Umbilical cord (tissue), 2 donors: ENCODE measurements around the gene PACRG. TPM values are rescaled to one million over a fixed set of nuclear protein-coding genes. Genes with fewer than 3 reads are reported as not detected.

Source experiments
- DNase-seq: peaks from one replicate; pipeline ENCODE4 v3.0.0-alpha.2; 2015; ENCODE audit warnings: low spot score
- total RNA-seq: library from RNA; depleted of rRNA; stranded (reverse); fragments of >200 nt; gene quantifications from one replicate; pipeline ENCODE4 v1.2.3, GENCODE V29; 2014; ENCODE audit warnings: low replicate concordance; ENCODE audit not compliant: insufficient read depth

The PACRG gene
- total RNA-seq, 1 donor from 2014 or later = 0.96 TPM

DNA sequence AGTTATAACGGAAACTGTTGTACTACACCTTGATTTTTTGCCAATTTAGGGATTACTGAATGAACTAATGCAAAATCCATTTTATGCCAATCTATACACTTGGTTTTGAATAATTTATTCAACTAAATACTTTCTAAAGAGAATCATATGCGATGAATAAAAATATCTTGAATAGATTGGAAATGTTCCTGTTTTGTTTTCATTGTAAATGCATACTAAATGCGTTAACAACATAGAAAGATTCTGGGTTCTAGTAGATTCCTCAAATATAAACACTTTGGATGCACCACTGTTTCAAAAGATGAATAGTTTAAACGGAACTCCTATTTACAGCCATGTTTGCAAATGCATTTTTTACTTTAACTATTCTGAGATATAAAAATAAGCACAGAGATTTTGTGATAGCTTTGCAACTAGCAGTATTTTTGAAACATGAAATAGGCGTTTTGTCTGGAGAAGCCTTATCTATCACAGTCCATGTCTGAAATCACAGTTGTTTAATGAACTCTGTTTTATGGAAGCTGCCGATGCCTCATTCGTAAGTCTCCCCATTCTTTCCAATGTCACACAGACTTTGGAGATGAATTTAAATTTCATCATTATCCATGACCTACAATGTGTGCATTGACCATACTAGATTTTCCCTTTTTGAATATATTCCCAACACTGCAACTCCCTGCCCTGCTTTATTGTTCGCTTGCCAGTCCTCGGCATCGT is 409.1 kb downstream of the PACRG start:
- DNase-seq = no peak

DNA sequence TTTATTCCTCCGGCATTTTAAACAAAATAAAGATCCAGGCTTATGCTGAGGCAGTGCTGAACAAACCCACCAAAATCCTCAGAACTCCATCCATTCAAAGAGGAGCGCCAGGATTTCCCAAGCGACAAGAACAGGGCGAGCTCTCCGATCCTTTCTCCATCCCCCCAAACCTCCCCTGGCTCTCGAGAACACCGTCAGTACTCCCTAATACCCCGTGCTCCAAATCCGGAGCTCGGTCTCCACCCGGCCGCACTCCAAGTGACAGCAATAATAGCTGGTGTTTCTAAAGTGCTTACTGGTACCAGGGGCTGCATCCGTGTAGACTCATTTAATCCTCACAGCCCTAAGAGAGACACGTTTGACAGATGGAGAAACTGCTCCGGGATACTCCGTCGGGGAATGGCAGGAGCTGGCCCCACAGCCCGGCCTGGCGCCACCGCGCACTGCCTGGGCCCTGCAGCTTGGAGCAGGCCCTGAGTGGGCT is 409.7 kb downstream of the PACRG start:
- DNase-seq = no peak

DNA sequence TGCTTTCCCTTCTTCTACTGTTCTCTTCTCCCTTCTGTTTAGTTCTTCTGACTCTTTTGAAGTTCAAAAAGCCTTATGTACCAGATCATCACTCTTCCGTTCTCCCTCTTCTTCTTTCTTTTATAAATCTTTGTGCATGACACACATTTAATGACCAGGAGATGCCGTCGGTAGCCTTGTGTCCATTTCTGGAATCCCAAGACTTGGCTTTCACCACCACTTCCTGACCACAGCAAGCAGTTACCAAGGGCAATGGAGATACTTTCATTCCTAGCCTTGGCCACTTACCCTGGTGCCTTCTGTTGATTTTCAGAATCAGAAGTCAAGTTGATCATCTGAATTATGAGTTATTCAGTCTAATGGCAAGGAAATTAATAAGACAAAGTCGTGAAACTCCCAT is 418.3 kb downstream of the PACRG start:
- DNase-seq = no peak

DNA sequence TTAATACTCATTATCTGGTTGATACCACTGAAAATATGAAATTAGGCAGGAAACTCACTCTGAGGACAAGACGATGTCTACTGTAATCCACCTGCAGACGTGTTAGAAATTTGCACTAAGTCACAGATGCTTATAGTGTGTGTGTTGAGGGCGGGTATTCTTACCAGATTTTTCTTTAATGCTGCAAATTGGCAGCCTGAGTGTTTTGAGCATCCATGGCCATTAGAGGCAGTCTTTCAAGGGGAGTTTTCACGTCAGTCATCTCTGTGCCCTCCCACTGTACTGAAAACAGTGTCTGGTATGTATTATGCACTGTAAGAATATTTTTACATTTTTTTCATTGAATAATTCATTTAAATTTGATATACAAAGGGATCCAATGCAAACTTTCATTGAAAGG is 420.2 kb downstream of the PACRG start:
- DNase-seq = peak; percentile 23

DNA sequence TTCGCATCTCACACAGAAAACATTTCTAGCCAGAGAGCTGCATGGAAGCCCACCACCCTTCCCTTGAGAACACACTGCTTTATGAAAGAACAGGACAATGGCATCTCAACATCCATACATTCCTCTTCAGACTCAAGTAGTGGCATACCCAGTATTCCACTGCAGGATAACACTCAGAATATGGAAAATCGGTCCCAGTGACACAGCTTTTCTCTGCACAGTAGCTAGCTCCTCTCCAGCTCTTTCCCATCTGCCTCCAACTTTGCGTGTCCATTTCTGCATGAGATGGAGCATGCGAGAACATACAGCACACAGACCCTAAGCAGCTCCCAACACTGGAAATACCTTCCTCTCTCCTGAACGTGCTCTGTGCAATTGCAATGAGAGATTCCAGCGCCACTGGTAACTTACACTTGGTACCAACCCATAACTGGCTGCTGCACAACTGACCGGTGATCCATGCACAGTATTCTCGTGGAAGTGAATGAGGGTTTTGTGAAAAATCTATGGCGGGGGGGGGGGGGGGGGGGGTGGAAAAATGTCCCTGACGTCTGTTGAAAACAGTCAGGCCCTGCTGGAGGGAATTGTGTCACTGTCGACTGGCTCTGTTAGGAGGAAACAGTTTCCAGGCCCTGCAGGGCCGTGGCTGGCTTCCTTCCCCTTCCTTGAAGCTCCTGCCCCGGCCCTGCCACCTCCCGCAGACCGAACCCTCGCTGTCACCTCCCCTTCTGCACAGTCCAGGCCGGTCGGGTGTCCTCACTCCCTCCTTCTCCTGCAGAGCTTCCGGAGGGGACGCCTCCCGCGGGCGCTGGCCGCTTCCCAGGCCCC is 420.9 kb downstream of the PACRG start:
- peak; percentile 4 for DNase-seq

DNA sequence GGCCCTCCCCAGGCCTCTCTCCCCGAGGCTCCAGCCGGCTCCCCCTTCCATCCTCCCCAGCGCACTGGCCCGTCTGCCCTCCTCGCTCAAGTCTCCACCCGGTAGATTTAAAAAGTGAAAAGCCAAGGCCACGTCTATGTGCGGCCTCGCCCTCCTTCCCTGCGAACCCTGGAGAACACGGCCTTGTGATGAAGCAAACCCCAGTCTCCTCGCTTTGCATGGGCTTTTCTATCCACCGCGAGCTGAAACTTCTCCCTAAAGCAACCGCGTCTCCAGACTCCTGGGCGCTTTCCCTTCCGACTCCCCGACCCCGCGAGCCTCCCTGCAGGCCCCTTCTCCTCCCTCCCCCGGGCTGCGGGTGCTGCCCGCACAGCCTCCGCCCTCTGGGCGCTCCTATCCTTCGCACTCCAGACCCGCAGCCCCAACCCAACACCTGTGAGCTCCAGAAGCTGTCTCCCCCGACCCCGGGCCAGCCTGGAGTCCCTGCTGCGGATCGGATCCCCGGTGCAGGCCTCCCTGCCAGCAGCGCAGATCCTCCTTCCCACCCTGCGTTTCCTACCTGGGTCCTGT is 421.6 kb downstream of the PACRG start:
- DNase-seq = no peak

DNA sequence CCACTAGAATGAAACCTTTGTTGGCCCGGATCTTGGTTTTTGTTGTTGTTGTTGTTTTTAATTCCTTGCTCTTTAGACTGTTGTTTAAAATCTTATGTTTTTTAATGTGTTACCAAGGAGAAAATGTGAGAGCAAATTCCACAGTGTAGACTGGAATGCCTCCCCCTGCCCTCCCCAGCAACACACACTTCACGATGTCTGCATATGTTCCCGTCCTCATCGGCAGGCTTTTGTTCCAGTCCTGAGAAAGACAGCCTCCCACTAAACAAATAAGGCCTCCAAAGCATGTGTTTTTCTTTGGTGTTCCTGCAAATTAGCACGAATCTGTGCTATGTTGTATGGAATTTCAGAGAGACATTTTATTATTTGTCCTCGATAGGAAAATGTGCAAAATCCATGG is 423.4 kb downstream of the PACRG start:
- DNase-seq = no peak

DNA sequence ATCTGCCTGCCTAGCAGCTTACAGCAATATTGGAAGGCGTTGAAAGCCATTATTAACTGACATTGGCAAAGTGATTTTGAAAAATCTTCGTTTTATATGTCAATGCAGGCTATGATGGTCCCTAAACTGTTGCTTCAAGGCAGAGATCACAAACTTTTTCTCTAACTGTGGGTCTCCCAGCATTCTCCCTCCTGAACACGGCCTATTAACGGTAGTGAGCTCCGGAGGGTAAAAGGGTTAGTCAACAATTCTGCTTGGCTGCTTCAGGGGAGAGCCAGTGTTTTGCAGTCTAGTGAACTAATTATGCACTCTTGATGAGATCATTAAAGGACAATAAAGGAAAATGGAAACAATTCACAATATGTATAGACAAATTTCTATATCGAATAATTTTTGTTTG is 424.9 kb downstream of the PACRG start:
- DNase-seq = no peak

DNA sequence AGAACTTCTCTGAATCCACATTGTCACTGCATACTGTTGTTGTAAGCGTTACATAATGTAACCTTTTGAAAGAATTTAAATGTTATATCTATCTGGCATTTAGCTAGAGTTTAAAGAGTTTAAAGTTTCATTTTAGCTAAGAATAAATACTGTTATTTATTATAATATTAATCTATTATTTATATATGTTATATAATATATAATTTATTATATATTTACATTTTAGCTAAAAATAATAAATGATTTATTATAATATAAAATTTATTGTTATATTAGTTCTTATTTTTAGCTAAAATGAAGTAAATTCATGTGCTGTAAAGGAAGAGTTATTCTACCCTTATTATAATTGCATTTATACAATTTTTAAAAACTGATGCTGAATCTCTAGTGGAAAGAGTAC is 431.3 kb downstream of the PACRG start:
- DNase-seq = no peak

DNA sequence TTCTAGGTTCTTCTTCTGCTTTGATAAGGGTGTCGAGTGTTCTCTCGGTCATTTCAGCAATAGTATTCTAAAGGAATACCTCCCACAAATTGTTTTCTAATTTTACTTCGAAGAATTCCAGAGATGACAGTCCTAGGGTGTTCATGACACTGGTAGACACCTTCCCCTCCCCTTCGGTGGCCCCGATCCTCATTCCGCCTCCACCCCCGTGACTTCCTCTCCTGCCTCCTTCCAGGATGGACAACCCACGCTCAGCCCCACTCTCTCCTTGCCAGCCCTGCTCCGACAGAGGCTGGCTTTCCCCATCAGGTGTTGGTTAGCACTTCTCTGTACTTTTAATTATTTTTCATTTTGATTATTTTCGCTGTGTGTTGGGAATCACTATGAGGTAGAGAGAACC is 431.9 kb downstream of the PACRG start:
- no peak for DNase-seq

DNA sequence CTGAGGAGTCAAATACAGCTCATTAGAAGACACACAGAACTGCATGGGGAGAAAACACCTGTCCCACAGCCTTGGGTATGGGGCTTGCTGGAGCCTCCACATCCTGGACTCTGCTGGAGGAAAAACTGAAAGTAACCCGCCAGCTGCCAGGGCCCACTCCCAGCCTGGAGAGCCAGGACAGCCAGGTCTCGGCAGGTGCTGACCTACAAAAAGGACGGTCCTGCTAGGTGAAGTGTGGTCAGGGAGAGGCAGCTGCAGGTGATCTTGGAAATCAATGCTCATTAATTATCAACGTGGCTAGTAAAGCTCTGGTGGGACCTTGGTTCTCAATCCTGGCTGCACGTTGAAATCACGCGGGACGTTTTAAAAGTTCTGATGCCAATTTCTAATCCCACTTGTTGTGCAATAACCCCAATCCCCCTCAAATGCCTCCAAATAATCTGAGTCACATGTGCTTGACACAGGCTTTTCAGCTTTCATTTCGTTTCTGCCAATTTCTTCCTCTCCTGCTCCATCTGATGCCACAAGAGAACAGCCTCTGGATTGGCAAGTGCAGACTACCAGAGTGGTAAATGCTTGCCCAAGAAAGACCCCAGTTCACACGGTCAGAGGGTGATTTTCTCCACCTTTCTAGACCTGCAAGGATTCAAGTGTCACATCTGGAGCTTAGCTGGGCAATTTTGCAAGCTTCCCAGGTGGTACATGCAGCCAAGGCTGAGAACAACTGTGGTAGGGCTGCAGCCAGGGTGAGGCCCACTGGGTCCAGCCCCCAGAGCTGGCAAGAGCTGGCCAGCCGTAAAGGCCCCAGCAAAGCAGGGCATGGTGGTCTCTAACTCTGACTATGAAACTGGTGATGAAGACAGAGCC is 434.5 kb downstream of the PACRG start:
- no peak for DNase-seq

DNA sequence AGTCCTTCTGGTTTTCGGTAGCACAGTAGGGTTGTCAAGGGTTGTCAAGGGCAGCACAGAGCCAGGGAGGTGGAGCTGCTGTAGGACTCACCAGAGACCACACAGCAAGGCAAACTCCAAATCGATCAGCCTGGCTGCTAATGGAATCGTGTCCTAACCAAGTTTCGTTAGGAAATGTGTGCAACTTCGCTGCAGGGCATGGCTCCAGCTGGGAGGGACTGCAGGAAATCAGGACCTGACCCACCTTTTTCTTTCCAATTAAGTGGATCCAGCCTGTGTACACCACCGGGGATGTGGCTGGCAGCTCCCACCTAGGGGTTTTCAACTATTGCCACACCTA is 435.1 kb downstream of the PACRG start:
- DNase-seq = no peak

DNA sequence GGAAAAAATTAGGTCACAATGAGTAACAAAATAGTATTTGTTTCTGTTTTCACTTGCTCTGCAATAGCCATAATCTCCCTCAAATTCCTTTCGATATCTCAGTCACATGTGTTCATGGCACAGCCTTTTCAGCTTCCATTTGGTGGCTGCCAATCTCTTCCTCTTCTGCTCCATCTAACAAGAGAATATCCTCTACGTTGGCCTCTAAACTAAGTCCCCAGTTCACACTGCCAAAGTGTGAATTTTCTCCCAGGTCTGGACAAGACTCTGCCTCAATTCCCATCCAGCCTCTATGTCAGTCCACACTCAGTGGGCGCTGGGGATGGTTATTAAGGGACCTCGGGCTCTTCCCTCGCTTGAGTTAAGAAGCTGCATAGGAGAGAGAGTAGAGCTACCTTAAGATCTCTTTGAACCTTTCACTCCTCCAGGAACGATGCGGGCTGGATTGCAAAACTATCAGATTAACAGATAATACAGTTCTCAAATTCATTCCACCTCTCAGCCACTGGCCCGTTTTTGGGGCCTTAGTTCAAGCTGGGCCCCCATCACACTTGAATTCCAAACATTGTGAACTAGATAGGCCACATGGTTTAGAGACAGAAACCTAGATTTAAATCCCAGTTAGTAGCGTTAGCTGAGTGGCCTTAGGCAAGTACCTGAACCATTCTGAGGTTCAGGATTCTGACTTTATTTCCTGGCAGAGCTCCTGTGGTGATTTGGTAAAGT is 436.6 kb downstream of the PACRG start:
- no peak for DNase-seq

DNA sequence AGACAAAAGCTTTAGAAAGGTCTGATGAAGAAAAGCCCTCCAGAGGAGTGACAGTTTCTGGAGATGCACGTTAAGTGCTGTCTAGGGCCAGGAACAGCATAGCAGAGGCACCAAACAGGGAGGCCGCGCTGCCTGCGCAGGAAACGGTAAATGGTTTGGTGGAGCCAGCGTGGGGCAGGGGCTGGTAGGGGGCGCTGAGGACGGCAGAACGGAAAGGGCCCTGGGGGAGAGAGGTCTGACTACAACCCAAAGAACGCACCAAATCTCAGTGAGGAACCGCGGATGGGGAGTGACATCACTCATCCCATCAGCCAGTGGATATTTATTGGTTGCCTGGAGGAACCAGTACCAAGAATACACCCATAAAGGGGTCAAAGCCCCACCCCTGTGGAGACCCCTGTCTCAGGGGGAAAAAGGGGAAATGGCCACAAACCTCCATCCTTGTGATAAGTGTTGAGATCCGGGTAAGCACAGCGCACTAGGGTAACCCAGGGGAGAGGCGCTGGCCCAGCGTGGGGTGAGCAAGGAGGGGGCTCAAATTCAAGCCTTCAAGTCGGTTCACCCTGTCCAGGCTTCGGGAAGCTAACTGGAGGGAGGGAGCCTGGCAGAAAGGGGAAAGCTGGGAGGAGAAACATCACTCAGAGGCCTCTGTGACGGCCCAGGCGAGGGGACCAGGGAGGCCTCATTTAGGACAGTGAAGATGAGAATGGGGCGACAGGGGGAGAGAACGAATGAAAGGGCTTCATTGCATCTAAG is 437.6 kb downstream of the PACRG start:
- no peak for DNase-seq

DNA sequence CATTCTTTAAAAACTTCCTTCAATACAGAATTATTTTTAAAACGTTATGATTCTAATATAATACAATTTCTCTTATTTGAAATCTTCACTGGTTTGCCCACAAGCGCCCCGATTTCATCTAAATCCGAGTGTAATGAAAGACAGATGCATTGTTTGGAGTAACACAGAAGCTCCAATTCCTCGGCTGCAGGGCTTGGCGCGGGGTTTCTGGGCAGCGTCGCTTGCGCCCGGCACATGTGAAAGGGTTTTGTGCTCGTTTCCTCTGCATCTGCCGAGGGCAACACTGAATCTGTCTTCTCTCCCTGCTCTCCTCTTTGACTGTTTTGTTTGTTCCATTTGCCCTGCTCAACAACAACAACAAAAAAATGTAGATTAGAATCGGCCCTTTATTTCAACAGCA is 438.1 kb downstream of the PACRG start:
- no peak for DNase-seq

DNA sequence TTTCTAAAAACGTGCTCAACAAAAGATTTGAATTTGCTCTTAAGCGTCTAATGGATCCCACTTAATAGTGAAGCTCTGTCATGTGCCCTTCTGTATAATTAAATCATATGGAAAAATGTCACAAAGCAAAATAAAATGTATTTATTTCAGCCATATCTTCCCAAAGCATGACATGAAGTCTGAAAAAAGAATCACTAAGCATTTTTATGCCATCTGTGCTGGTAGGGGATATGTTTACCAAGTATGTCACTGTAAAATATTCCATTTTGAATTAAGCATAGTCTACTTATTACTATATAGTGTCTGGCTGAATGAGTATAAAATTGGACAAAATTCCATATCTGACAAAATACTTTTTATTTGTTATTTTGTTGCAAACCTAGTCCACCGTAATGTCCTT is 438.7 kb downstream of the PACRG start:
- no peak for DNase-seq

DNA sequence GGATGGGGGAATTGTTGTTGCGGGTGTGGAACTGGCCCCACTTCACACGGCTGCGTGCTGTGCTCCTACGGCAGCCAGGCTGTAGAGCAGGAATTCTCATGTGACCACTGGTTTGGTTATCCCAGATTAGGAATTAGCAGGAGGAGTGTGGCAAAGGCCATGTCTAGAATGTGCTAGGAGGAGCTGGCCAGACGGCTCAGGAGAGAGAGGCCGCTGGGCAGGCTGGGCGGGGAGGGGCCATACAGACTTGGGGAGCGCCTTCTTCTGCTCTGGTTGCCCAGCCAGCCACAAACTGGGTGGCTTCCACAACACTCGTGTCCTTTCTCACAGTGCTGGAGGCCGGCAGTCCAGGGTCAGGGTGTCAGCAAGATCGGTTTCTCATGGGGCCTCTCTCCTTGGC is 441.7 kb downstream of the PACRG start:
- DNase-seq = no peak

DNA sequence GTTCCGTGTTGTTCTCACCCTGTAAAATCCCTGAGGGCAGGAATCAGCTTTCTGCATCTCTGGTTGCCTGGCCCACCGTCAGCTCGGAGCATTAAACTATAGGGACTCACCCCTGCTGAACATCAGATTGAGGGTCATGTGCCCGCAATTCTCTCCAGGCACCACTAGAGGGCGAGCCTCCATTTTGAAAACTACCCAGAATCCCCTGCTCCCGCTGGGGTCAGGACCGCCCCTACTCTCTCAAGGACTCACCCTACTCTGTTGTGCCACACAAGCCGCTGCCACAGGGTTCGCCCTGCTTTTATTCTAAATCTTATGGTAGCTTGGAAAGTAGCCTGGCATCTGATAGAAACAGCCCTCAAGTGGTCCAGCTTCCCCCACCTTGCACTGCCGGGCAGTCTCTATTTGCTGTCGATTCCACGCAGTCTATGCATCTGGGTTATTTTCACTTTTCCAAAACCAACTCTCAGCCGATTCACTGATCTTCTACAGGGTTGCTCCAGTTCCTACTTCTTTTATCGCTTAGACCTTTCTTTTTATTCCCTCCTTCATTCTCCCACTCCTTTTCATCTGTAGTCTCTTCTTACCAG is 442.6 kb downstream of the PACRG start:
- no peak for DNase-seq

DNA sequence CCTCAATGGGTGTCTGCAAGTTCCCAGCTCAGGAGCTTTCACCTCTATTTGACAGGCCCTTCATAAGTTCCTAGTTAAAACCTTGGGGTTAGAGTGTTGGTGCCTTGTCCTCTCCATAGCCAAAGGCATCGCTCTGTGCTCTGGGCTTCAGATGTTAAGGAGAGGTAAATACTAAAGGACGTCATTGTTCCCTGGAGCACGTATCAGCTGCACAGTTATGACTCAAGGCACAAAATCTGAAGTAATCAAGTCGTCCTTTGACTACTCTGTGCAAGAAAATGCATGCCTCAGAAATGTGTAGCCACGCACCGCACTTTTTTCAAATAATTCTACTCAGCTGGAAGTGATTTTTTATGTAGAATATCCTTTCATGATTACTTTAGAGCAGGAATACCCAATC is 446.0 kb downstream of the PACRG start:
- no peak for DNase-seq

DNA sequence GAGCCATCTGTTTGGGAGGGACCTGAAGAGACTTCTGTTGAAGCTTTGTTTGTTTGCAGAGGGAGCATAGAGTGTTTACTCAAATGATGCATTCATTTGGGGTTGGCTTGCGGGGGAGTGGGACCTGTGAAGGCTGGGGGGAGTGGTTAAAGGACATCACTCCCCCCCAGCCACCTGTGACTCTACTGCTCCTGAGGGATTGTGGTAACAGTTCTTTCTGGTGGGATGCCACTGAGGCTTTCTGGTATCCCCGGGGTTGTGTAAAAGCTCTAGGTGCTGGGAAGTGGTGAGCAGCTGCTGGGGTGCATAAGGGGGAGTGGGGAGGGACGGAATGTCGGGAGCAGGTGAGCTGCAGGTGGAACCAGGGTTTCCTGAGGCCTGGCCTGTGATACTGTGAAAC is 447.5 kb downstream of the PACRG start:
- no peak for DNase-seq
